ENCODE data around the gene ERICH6.
"Not testable (repeated sequence)": the region's sequence is repeated elsewhere in the genome, so short reads cannot be mapped to it uniquely, and the experiment has no call there.

Gene ERICH6

DNA sequence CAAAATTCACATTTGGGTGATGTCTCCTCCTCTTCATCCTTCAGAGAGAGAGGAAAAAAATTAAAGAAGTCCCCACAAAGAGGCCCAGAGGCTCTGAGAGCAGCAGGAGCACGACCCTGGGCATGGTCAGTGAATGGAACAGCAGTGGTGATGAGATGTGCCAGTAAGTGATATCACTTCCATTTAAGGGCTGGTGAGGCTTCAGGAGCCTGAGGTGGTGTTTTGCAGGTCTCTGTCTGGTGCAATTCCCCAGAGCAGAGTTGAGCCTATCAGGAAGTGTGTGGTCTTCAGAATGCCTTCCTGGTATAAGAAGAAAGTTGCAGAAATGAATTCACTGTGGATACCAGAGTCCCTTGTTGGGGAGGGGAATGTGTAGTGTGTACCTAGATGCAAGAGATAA, 21.4 kb downstream of the ERICH6 start:
- no peak for DNase-seq (ENCODE audit: low read depth in 2 of 2)

DNA sequence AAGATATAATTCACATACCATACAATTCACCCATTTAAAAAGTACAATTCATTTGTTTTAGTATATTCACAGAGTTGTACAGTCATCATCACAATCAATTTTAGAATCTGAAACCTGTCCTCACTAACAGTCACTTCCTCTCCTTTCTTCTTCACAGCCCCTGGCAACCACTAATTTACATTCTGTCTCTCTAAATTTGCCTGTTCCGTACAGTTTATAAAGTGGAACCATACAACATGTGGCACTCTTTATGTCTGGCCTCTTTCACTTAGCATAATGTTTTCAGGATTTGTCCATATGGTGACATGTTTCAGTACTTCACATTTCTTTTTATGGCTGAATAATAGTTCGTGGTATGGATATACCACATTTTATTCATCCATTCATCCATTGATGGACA, 22.7 kb downstream of the ERICH6 start:
- no peak for DNase-seq (ENCODE audit: low read depth in 2 of 2)

DNA sequence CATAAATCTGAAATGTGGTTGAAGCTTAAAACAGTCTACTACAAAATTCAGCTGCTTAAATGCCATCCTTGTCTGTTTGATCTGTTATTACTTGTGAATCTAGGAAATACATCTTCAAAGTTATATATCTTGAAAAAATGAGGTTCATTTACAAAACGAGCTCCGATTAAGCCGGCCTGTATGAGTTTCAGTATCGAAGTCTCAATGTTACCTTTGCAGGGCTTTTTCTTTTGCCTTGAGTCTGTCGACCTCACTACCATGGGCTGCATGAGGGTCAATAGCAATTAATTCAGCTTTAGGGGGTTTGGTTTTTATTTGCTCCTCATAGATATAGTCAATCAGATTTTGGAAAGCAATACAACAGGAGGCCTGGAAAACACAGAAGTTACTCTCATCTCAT, 23.2 kb downstream of the ERICH6 start:
- DNase-seq (ENCODE audit: low read depth in 2 of 2), result no peak

DNA sequence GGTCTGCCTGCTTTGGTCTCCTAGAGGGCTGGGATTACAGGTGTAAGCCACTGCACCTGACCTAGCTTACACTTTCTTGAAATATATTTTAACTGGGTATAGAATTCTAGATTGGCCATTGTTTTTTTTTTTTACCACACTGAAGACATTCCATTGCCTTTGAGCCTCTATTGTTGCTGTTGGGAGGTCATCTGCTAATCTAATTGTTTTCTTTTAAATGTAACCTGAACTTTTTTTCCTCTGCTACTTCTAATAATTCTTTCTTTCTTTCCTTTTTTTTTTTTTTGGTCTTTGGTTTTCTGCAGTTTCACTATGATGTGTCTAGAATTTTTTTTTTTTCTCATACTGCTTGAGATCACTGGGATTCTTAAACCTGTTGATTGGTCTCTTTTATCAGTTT, 28.1 kb downstream of the ERICH6 start:
- no peak for DNase-seq (ENCODE audit: low read depth in 2 of 2)

DNA sequence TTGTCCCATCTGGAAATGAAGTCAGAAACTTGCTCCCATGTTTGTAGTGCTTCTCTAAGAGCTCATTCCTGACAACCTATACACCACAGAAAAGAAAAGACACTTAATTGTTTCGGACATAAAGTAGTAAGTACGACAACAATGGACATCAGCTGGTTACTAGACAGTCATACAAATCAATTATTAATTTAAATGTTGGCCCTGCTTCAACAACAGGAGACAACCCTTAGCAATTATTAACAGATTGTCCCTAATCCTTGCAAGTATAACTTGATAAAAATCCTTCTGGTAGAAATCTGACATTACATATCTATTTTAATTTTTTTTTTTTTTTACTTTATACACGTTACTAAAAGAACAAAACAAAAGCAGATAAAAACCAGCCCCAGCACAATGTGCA, 29.8 kb downstream of the ERICH6 start:
- DNase-seq (ENCODE audit: low read depth in 2 of 2), result no peak

DNA sequence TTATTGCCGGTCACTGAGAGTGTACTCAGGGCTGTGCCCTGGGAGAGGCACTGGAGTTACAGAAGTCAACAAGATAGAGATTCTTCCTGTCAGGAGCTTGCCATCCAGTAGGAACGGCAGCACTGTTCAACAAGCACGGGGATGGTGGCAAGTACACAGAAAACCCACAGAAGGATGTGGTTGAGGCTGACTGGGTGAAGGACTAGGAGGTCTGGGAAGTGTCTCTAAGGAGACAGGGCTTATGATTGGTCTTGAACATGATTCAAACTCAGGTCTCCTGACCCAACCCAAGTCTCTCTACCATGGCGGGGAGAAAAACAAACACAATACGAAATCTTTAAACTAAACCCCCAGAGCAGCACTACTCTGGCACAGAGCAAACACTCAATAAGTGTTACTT, 37.6 kb downstream of the ERICH6 start:
- DNase-seq (ENCODE audit: low read depth in 2 of 2), result no peak

DNA sequence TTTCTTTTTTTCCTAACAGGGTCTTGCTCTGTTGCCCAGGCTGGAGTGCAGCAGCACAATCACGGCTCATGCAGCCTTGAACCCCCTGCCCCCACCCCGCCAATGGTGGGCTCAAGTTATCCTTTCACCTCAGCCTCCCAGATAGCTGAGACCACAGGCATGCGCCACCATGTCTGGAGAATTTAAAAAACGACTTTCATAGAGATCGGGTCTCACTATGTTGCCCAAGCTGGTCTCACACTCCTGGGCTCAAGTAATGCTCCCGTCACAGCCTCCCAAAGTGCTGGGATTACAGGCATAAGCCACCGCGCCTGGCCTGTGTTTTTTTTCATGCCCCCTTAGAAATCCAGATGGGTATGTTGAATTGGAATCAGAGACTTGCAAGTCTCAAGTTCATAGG, 40.3 kb downstream of the ERICH6 start:
- DNase-seq (ENCODE audit: low read depth in 2 of 2), result no peak

DNA sequence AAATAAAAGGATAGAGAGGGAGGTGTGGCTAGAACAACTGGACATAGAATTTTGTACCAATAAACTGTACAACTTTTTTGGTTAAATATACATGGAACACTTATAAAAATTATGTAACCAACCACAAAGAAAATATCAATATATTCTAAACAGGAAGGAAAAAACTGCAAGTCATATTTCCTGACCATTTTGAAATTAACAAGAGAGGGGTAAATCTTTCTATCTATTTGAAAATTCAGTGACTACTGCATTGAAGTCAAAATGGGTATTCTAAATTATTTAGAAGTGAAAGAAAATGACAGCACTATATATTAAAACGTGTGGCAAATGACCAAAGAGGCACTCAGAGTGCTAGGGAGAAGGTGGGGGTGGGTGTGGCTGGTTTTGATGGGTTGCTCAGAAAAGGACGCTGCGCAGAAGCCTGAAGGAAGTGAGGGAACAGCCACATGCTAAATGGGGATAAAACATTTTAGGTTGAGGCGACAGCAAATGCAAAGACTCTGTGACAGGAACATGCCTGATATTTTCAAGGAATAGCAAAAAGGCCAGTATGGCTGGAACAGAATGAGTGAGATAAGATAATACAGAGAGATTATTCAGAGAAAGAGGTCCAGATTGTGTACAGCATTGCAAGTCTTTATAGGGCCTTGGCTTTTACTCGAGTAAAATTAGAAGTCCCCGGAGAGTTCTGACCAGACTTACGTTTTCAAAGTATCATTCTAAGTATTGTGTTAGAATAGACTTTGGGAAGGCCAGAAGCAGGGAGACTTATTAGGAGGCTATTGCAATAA, 41.1 kb downstream of the ERICH6 start:
- DNase-seq (ENCODE audit: low read depth in 2 of 2), result no peak

DNA sequence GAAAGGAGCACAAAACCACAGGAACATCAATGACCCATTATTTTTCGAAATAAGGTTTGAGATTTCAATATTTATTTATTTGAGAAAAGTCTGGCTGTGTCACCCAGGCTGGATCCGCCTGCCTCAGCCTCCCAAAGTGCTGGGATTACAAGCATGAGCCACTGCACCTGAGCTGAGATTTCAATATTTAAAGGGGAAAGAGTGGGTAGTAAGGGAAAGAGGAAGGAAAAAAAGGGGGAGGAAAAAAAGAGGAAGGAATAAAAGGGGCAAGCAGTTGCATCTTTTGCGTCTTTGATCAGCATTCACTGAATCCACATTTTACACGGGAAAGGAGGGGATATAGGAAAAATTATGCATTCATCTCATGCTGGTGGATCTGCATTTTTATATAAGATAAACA, 47.4 kb downstream of the ERICH6 start:
- no peak for DNase-seq (ENCODE audit: low read depth in 2 of 2)

DNA sequence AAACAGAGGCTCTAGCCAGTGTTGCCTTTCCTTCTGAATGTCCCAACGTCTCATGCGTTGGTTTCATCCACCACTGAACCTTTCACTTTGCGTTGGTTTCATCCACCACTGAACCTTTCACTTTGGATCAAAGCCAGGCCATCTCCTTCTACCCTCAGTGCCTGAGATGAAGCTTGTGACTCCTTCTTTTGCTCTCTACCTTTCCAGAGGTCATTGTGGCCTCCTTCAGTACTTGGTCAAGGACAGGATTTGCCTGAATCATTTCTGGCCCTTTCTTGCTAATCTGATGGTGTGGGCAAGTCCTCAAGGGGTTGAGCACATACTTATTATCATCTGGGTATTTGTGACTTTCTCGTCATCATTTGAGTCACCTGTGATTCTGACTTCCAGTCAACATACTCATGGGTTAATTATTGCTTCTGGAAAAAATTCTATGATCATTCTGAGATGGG, 50.6 kb downstream of the ERICH6 start:
- no peak for DNase-seq (ENCODE audit: low read depth in 2 of 2)

DNA sequence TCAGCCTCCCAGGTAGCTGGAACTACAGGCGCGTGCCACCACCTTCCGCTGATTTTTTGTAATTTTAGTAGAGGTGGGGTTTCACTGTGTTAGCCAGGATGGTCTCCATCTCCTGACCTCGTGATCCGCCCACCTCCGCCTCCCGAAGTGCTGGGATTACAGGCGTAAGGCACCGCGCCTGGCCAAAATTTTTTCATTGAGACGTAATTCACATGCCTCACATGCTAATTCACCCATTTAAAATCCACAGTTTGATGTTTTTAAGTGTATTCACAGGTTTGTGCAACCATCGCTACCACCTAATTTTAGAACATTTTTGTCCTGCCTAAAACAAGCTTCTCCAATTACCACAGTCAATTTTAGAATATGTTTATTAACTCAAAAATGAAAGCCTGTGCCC, 63.5 kb downstream of the ERICH6 start:
- no peak for DNase-seq (ENCODE audit: low read depth in 2 of 2)

DNA sequence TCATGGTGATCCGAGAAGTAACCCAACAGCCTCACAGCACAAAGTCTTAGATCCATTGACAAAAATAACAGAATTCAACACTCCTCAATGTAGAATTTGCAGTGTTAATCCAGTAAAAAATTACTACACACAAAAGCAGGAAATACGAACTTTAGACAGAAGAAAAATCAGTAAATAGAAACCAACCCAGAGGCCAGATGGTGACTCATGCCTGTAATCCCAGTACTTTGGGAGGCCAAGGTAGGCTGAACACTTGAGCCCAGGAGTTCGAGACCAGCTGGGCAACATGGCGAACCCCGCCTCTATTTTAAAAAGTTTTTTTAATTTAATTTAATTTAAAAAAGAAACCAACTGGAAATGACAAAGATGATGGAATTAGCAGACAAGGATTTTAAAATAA, 64.5 kb downstream of the ERICH6 start:
- no peak for DNase-seq (ENCODE audit: low read depth in 2 of 2)

DNA sequence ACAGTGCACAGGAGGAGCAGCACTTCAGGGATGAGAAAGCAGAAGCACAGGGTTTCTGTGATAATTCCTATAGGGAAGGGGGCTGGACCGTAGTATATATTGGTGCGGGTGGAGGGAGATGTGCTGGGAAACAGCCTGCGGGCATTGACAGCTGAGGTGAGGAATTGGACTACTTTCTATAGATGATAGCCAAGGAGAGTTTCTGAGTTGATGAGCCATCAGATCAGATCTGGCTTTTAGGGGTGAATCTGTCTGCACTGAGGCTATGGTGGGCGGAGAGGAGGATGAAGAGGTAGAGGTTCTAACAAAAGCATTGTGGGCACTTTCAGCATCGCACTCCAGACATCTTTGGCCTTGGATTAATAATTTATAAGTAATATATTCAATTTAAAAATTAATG, 67.5 kb downstream of the ERICH6 start:
- no peak for DNase-seq (ENCODE audit: low read depth in 2 of 2)

DNA sequence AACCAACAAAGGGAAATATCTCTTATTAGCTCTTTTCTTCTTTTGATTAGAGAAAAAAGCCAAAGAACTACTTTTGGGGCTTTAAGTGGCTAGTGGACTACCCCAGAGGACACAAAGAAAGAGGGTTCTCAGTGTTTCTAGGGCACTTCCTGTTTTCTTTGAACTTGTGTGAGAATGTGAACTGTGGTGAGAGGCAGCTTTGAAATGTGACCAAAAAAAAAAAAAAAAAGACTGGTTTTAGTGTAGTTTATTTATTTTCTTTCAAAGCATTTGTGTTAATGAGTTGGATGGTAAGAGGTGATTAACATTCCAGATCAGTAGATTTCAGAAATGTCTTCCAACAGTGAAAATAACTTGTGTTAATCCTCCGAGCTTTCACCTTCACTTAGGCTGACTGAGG, 68.2 kb downstream of the ERICH6 start:
- DNase-seq (ENCODE audit: low read depth in 2 of 2), result no peak

DNA sequence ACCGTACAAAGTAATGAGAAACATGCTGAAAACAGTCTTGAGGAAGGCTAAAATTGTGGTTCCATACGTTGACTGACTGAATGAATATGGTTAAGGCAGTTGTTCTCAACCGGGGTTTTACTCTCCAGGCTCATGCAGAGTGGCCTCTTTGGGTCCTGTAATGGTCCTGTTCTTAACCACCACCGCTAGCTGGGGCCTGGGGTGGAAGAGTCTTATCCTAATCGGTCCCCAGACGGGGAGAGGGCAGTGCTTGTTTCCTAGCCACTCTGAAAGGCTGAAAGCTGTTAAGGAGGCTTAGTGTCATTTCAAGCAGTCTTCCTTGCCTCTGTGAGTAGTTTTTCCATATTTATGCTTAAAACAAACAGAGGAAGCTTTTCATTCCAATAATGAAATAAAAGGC, 68.6 kb downstream of the ERICH6 start:
- DNase-seq (ENCODE audit: low read depth in 2 of 2), result no peak

DNA sequence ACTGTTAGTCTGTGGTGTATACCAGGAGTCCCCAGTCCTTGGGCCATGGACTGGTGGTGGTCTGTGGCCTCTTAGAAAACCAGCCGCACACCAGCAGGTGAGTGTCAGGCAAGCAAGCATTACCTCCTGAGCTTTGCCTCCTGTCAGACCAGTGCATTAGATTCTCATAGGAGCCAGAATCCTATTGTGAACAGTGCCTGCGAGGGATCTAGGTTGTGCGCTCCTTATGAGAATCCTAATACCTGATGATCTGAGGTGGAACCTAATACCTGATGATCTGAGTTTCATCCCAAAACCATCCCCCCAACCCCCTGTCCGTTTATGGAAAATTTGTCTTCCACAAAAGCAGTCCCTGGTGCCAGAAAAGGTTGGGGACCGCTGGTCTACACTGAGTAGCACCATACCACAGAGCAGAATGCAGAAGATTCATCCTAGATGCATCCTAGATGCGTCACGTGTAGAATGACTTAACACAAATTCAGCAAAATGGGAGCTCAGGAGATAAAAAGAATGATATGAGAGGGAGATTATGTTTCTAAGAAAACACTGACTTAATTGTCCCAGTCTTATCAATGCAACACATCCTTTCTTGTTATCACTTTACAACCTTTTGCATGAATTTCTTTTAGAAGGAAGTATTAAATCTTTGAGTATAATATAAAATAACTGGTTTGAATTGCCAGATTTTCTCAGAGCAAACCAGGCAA, 72.1 kb downstream of the ERICH6 start:
- DNase-seq (ENCODE audit: low read depth in 2 of 2), result no peak

DNA sequence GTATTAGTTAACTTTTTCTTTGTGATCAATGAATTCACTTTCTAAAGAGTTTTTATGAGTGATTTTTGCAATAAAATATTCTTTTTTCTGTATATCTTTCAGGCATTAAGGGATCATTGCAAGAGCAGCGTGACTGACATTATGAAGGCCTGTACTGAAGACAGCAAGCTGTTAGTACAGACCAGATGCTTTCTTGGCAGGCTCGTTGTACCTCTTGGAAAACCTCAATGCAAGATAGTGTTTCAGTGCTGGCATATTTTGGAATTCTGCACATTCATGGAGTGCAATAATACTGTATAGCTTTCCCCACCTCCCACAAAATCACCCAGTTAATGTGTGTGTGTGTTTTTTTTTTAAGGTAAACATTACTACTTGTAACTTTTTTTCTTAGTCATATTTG, 76.2 kb downstream of the ERICH6 start:
- no peak for DNase-seq (ENCODE audit: low read depth in 2 of 2)

DNA sequence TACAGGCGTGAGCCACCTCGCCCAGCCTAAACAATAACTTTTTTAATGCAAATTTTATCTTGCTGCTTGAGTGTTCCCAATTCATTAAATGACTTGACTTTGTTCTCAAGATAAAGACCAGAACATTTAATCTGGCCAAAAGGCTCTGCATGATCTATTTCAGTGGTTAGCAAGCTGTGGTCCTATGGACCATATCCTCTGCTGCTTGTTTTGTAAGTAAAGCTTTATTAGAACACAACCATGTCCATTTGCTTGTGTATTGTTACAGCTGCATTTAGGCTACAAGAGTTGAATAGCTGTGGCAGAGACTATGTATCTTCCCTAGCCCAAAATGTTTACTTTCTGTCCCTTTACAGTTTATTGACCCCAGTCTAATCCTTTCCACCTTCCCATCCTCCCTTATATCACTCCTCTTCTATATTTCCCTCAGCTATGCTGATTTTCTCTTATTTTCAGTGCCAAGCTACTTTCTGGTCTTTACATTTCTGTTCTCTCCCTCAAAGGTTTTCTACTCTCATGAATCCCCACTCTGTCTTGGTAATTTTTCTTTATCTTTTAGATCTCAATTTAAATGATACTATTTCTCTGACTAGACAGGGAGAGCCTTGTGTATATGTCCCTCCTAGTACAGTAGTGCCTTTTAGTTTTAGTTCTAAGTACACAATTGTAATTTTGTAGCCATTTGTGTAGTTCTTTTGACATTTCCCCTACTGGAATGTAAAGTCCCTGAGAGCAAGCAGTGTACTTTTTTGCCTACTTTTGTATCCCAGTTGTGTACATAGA, 77.4 kb downstream of the ERICH6 start:
- no peak for DNase-seq (ENCODE audit: low read depth in 2 of 2)

DNA sequence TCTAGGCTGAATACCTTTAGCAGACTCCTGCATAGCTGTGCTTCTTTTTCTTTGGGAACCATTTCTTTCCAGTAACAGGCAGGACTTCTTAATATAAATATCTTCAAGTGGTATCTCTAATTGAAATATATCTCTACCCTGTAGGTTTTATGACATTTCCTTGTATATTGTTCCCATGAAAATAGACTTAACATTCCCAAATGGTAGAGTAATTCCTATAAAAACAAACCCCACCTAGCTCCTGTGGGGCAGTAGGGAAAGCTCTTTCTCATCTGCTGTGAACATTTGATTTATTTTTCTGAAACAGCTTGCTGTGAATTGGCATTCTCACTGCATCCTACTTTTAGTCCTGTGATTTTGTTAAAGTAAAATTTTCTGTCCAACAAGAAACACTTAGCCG, 79.8 kb downstream of the ERICH6 start:
- DNase-seq (ENCODE audit: low read depth in 2 of 2), result no peak

DNA sequence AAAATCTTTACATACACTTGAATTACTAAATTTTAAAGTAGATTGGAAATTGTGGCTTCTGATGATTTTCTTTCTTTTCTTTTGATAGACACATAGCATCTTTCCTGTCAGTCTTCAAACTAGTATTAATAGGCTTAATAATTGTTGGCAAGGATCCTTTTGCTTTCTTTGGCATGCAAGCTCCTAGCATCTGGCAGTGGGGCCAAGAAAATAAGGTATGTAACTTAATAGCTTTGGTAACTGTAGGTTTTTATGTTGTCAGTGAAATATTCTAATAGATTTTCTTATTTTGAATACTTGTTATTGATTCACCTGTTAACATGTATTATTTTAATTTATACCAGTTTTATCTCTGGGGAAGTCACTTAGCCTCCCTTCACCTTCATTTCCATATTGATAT, 80.8 kb downstream of the ERICH6 start:
- DNase-seq (ENCODE audit: low read depth in 2 of 2), result not testable (repeated sequence)

DNA sequence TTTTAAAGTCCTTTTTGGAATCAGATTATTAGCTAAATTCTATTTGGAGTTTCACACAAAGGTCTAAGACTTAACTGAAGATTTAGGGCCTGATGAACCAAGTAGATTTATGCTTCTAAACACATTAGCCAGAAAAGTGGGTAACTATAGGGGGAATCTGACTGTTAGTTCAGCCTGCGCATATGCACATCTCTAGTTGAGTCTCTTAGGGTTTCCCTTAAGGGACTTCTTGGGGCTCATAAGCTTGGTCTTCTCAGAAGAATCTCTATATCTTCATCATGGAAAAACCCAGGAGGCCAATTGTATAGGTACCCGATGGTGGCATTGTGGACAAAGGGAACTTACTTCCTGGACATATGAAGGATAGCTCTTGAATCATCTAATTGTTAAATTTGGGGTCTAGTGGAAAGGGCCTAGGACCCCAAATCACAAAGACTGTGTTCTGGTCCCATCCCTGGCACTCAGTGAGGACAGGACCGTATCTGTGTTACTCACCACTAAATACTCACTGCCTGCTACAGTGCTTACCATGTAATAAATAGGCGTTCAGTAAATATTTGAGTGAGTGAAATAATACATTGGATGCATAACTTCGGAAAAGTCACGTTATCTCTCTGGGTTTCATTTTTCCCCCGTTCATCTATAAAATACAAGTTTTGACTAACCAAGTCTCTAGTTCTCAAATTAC, 83.6 kb downstream of the ERICH6 start:
- DNase-seq (ENCODE audit: low read depth in 2 of 2), result no peak
